Naive thymus-derived CD8-positive, alpha-beta T cell (primary cell): Measurements from ENCODE around the gene JAM2. TPM values are rescaled to one million over a fixed set of nuclear protein-coding genes. Genes with fewer than 3 reads are reported as not detected.
"Not testable (repeated sequence)": the region's sequence is repeated elsewhere in the genome, so short reads cannot be mapped to it uniquely, and the experiment has no call there.

Source experiments
- ATAC-seq, 2 donors: fragments of 150-1000 bp; cut with Tn5 transposase in 1 of 2; sonication (Bioruptor Pico), chemical (Tn5 transposase) in 1 of 2; 1 replicate in 1 of 2; 2 replicates in 1 of 2; pipeline ENCODE4 v1.10.0; 2021; ENCODE audit warnings: mild to moderate bottlenecking in 2 of 2, moderate library complexity in 2 of 2
- POLR2A ChIA-PET: fragments of 350-600 bp; sonication (Branson Sonifier 250); formaldehyde crosslinking; loops from one replicate; lab custom pipeline; 2021; ENCODE audit warnings: antibody characterized with exemption; lab: Charles Lee
- DNase-seq, 10 donors: peaks; one replicate each; pipeline versions ENCODE4 v3.0.0 to v3.0.0-alpha.2; 2020 to 2022
- H3K27ac Mint-ChIP-seq, 10 donors: one replicate each; pipeline ENCODE4 v1.8.0; 2020 to 2022; ENCODE audit warnings: mild to moderate bottlenecking in 10 of 10, mixed read lengths in 10 of 10, moderate library complexity in 4 of 10, inconsistent platforms in 1 of 10
- H3K27me3 Mint-ChIP-seq, 5 donors: one replicate each; pipeline ENCODE4 v1.8.0; 2021 to 2022; ENCODE audit warnings: mixed read lengths in 5 of 5
- H3K36me3 Mint-ChIP-seq, 3 donors: one replicate each; pipeline ENCODE4 v1.8.0; 2020 to 2022; ENCODE audit warnings: mixed read lengths in 3 of 3, mild to moderate bottlenecking in 2 of 3, inconsistent platforms in 1 of 3
- H3K4me1 Mint-ChIP-seq, 4 donors: one replicate each; pipeline ENCODE4 v1.8.0; 2021 to 2022; ENCODE audit warnings: mixed read lengths in 4 of 4
- H3K4me3 Mint-ChIP-seq, 10 donors: one replicate each; pipeline ENCODE4 v1.8.0; 2020 to 2022; ENCODE audit warnings: mild to moderate bottlenecking in 10 of 10, mixed read lengths in 10 of 10, moderate library complexity in 6 of 10, inconsistent platforms in 1 of 10
- H3K9me3 Mint-ChIP-seq, 9 donors: one replicate each; pipeline ENCODE4 v1.8.0; 2020 to 2022; ENCODE audit warnings: mixed read lengths in 9 of 9, mild to moderate bottlenecking in 3 of 9, inconsistent platforms in 1 of 9, moderate library complexity in 1 of 9
- polyA plus RNA-seq, 3 donors: library from polyadenylated mRNA; unstranded; fragments of 300-500 nt; fragmentation: Illumina TruSeq; gene quantifications; one replicate each; pipeline ENCODE4 v1.2.3, GENCODE V29; 2021
- total RNA-seq, 8 experiments: library from RNA in 2 of 8; stranded (reverse) in 2 of 8; gene quantifications; one replicate each; pipeline ENCODE4 v1.2.3 and lab custom pipeline; 2021 to 2026

Gene JAM2
- total and polyA plus RNA-seq, 5 experiments from 2014 or later, result 0.05 to 0.23 (median 0.20) TPM; not detected in 1

DNA sequence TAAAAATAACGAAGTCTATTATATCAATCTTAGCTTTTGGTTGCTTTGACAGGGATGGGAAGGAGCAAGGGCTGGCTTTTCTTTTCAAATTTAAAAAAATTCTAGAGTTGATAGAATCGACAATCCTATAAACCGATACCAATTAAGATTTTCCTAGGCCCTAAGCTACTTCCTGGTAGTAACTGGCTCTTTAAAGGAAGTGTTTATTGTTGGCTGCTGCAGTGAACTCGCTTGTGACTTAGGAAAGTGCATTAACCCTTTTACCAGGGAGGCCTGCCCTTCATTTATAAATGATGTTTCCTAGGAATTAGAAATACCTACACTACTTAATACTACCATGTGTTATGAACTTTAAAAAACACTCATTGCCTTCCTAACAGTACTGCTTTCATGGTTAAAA is 62.5 kb downstream of the JAM2 start:
- ATAC-seq (no peak), DNase-seq (no peak)
- Mint-ChIP-seq H3K27ac (peak overlapping the region in 1 of 10 donors; percentile 1), H3K36me3 (no peaks in the 10 kb centered on the region), H3K9me3 (no peaks in the 10 kb centered on the region), H3K4me3 (no peak overlapping the region), H3K4me1 (no peaks in the 10 kb centered on the region), H3K27me3 (peaks cover 0 to 4% (median 0%) of the 10 kb centered on the region in 5 donors)
- POLR2A ChIA-PET, result no interaction called here

DNA sequence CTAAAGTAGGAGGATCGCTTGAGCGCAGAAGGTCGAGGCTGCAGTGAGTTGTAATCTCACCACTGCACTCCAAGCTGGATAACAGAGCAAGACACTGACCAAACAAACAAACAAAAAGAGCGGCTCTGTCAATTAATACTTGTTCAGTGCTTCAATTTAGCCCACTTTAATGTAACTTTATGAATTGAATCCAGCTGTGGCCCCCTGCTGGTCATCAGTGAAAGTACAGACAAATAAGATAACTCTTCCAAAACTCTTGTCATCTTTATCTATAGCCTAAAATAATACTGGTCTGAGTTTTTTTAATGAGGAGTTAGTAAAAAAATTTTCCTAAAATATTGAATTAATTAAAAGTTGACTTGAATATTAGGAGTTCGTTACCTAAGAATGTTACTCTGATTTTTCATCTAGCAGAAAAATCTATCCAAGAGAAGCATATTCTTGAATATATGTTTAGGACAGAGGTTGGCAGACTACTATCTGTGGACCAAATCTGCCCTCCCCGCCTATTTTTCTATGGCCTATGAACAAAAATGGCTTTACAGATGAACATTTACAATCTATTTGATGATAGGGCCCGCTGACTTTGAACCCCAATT is 69.5 kb downstream of the JAM2 start:
- H3K4me1 Mint-ChIP-seq, result no peaks in the 10 kb centered on the region
- no peak overlapping the region for H3K4me3 Mint-ChIP-seq
- no peaks in the 10 kb centered on the region for H3K36me3 Mint-ChIP-seq
- ATAC-seq, result peak; percentile 46 to 58
- no peaks in the 10 kb centered on the region for H3K9me3 Mint-ChIP-seq
- H3K27ac Mint-ChIP-seq, result no peak overlapping the region
- peak; percentile 3 to 77 (median 37) for DNase-seq
- POLR2A ChIA-PET, result interaction anchor here (2.1 kb wide), 1 partner anchor 100 kb away, joined by 9 read pairs; no protein-coding TSS in a partner anchor
- H3K27me3 Mint-ChIP-seq, result no peaks in the 10 kb centered on the region

DNA sequence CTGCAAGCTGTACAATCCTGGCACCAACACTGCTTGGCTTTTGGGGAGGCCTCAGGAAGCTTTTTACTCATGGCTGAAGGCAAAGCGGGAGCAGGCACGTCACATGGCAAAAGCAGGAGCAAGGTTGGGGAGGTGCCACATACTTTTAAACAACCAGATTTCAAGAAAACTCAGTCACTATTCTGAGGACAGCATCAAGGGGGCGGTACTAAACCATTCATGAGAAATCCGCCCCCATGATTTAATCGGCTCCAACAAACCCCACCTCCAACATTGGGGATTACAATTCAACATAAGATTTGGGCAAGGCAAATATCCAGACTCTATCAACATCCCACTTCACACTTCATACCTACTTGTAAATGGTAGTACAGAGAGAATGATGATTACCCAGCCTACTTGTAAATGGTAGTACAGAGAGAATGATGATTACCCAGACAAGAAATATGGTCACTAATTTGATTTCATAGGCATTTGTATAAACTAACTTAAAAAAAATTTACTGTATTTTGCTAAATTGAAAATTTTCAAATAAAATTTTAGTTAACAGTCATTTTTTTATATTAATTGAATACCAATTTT is 70.7 kb downstream of the JAM2 start:
- POLR2A ChIA-PET, result no interaction called here
- H3K4me3 Mint-ChIP-seq, result no peak overlapping the region
- H3K4me1 Mint-ChIP-seq, result peaks cover 0 to 2% (median 0%) of the 10 kb centered on the region in 4 donors
- H3K36me3 Mint-ChIP-seq, result peaks cover 0 to 2% (median 0%) of the 10 kb centered on the region in 3 donors
- no peaks in the 10 kb centered on the region for H3K27me3 Mint-ChIP-seq
- no peaks in the 10 kb centered on the region for H3K9me3 Mint-ChIP-seq
- DNase-seq (no peak), ATAC-seq (no peak)
- H3K27ac Mint-ChIP-seq, result peak overlapping the region in 1 of 10 donors; percentile 7

DNA sequence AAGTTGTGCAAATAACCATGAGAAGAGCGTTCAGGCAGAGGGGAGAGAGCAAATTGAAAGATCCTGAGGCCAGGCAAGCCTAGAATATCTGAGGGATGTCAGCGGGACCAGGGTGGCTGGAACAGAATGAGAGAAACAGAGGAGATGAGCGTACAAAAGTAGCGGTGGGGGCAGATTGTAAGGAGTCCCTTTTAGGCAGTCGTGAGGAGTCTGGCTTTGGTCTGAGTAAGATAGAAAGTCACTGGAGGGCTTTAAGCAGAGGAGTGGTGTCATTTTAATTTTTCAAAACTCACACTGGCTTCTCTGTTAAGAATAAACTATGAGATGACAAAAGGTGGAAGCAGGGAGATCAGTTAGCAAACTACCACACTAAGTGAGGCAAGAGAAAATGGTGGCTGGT is 71.5 kb downstream of the JAM2 start:
- POLR2A ChIA-PET, result no interaction called here
- peak overlapping the region in 2 of 10 donors; percentile 3 to 48 for H3K27ac Mint-ChIP-seq

DNA sequence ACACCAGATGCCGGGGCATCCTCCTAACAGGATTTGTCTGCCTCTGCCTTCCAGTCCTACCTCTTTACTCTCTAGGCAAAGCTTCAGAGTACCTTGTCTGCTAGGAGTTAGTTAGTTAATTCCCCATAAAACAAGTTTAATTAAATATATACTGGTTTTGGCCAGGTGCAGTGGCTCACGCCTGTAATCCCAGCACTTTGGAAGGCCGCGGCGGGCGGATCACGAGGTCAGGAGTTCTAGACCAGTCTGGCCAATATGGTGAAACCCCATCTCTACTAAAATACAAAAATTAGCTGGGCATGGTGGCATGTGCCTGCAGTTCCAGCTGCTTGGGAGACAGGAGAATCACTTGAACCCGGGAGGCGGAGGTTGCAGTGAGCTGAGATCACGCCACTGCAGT is 75.0 kb downstream of the JAM2 start:
- H3K4me3 Mint-ChIP-seq, POLR2A ChIA-PET, H3K27me3 Mint-ChIP-seq, H3K9me3 Mint-ChIP-seq, DNase-seq, H3K4me1 Mint-ChIP-seq, H3K27ac Mint-ChIP-seq, ATAC-seq, H3K36me3 Mint-ChIP-seq: not testable (repeated sequence)

More for the DNA sequence above, 71.5 kb downstream of the JAM2 start:
- Mint-ChIP-seq H3K36me3 (peaks cover 0 to 2% (median 0%) of the 10 kb centered on the region in 3 donors), H3K4me3 (no peak overlapping the region), H3K27me3 (no peaks in the 10 kb centered on the region), H3K4me1 (peaks cover 0 to 2% (median 0%) of the 10 kb centered on the region in 4 donors), H3K9me3 (no peaks in the 10 kb centered on the region)
- ATAC-seq (no peak), DNase-seq (no peak)

DNA sequence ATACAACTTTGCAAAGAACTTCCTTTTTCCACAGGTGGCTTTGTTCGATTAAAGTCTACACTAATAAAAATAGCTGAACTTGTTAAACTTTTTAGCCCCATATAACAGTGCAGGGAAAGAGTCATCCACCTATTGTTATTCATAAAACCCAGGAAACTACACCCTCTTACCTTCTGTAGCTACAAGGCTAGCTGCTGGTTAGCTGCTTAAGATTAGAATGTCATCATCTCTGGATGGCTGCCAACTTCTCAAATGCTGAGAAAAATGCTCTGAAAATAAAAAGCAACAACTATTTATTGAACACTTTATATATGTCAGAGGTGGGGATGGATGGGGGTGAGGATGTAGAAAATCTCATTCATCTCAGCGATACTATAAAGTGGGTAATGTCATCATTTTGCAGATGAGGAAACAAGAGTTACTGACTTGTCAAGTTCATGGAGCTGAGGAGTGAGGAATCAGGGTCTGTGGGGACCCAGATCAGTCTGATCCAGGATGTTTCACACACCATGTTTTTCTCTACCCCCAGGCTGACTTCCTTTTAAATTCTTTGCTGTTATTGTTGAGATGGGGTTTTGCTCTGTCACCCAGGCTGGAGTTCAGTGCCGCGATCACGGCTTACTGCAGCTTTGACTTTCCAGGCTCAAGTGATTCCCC is 78.6 kb downstream of the JAM2 start:
- ATAC-seq (no peak), DNase-seq (no peak)
- Mint-ChIP-seq H3K27ac (peak overlapping the region in 2 of 10 donors; percentile 33 to 39), H3K4me1 (peaks cover 0 to 2% (median 0%) of the 10 kb centered on the region in 4 donors), H3K36me3 (peaks cover 0 to 27% (median 12%) of the 10 kb centered on the region in 3 donors), H3K4me3 (no peak overlapping the region), H3K27me3 (no peaks in the 10 kb centered on the region), H3K9me3 (no peaks in the 10 kb centered on the region)
- POLR2A ChIA-PET, result no interaction called here

DNA sequence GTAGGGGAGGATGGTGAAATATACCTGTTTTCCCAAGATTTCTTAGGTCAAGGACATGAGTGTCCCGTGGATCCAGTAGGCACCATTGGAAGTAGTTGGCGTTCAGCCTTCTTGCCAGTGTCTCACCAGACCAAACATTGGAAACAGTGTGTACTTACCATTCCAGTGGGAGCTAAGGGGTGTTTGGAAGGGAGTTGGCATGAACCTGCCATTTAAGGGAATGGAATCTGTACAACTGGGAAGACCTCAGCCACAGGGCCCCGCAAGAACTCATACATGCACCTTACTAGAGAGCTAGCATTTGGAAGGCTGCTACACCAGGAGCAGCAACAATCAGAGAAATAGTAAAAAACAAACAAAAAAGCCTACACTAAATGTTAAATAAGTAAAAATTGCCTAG is 82.9 kb downstream of the JAM2 start:
- no peaks in the 10 kb centered on the region for H3K9me3 Mint-ChIP-seq
- peaks cover 0 to 62% (median 28%) of the 10 kb centered on the region in 3 donors for H3K36me3 Mint-ChIP-seq
- ATAC-seq, result no peak
- POLR2A ChIA-PET, result no interaction called here
- DNase-seq, result no peak
- peaks cover 0 to 2% (median 0%) of the 10 kb centered on the region in 4 donors for H3K4me1 Mint-ChIP-seq
- no peaks in the 10 kb centered on the region for H3K27me3 Mint-ChIP-seq
- no peak overlapping the region for H3K4me3 Mint-ChIP-seq
- peak overlapping the region in 2 of 10 donors; percentile 8 to 81 for H3K27ac Mint-ChIP-seq

DNA sequence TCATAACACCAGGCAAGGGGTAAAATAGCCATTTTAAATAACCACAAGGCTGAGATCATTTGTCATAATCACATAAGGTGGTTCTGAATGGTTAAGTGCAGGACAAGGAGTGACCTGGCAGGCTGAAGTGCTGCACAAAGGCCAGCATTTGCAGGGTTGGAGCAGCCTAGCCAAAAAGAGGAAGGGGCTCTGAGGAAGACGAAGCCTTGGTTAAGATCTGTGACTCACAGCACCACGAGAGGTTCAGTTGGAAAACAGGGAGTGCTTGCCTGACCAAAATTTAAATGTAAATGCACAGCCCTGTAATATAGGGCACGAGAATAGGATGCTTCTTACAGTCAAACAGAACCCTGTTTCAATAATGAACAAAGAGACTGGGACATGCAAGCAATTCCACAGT is 83.6 kb downstream of the JAM2 start:
- Mint-ChIP-seq H3K27ac (peak overlapping the region in 1 of 10 donors; percentile 2), H3K36me3 (peaks cover under 1 to 66% (median 28%) of the 10 kb centered on the region in 3 donors), H3K9me3 (no peaks in the 10 kb centered on the region), H3K4me3 (no peak overlapping the region), H3K4me1 (peaks cover 0 to 5% (median under 1%) of the 10 kb centered on the region in 4 donors), H3K27me3 (no peaks in the 10 kb centered on the region)
- POLR2A ChIA-PET, result no interaction called here
- no peak for ATAC-seq
- no peak for DNase-seq

DNA sequence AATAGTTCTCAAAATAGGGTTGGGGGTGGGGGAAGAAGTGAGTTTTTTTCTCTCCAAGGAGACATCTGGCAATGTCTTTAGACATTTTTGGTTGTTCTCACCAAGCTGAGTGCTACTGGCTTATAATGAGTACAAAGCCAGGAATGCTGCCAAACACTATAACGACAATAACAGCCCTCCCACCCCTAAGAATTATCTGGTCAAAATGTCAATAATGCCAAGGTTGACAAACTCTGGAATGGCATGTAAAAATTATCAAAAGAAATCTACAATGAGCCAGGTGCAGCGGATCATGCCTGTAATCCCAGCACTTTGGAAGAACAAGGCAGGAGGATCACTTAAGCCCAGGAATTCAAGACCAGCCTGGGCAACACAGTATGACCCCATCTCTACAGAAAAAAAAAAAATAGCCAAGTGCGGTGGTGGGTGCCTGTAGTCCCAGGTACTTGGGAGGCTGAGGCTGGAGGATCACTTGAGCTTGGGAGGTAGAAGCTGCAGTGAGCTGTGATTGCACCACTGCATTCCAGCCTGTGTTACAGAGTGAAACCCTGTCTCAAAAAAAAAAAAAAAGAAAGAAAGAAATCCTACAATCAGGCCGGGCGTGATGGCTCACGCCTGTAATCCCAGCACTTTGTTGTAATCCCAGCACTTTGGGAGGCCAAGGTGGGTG is 93.2 kb downstream of the JAM2 start:
- Mint-ChIP-seq H3K27me3 (peaks cover 0 to 1% (median 0%) of the 10 kb centered on the region in 5 donors), H3K9me3 (no peaks in the 10 kb centered on the region), H3K27ac (peak overlapping the region in 1 of 10 donors; percentile 77), H3K4me1 (peaks cover 21 to 62% (median 48%) of the 10 kb centered on the region in 4 donors), H3K36me3 (peaks cover 8 to 38% (median 11%) of the 10 kb centered on the region in 3 donors), H3K4me3 (peak overlapping the region in 4 of 10 donors; percentile 7 to 98 (median 52))
- POLR2A ChIA-PET, result no interaction called here
- no peak for ATAC-seq
- no peak for DNase-seq

DNA sequence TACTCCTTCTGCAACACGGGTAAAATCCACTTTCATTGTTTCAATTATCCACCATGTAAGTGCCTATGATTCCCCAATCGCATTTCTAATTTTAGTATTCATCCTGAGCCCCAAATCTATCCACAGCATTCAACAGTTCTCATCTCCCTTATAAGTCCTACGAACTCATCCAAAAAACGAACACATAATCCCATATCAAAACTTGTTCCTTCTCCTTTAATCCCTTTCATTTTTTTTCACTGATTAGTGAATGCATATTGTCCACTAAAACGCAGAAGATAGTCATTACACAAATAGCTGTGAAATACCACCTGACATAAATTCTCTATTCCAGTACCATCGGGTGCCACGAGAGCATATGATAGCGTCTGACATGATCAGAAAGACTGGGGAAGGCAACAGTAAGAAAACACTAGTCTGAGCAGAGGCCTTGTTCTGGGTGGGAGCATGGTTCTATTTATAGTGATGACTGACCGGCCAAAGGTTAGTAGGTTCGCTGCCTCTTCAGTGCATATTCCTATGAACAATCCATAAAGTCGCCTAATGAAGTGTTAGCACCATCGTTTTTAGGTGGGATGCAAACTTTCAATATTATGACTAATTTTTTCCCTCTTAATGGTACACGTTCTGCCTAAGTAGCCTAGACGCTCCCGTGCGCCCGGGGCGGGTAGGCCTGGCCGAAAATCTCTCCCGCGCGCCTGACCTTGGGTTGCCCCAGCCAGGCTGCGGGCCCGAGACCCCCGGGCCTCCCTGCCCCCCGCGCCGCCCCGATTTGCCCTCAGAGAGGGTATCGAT is 95.0 kb downstream of the JAM2 start:
- H3K4me3 Mint-ChIP-seq, result peak overlapping the region; percentile 93 to 100 (median 100)
- H3K9me3 Mint-ChIP-seq, result no peaks in the 10 kb centered on the region
- H3K27ac Mint-ChIP-seq, result peak overlapping the region; percentile 98 to 100 (median 100)
- peaks cover 0 to 31% (median 0%) of the 10 kb centered on the region in 3 donors for H3K36me3 Mint-ChIP-seq
- peaks cover 0 to 1% (median 0%) of the 10 kb centered on the region in 5 donors for H3K27me3 Mint-ChIP-seq
- ATAC-seq (peak in 1 of 2 donors; percentile 2), DNase-seq (peak in 3 of 10 donors; percentile 4 to 34 (median 25))
- POLR2A ChIA-PET, result interaction anchor here (0.6 to 2.6 kb wide), 6 partner anchors 10 to 172 kb away, joined by 4 to 38 read pairs (median 4); partner anchors contain the start of genes JAM2 and MRPL39
- H3K4me1 Mint-ChIP-seq, result peaks cover 17 to 64% (median 57%) of the 10 kb centered on the region in 4 donors

DNA sequence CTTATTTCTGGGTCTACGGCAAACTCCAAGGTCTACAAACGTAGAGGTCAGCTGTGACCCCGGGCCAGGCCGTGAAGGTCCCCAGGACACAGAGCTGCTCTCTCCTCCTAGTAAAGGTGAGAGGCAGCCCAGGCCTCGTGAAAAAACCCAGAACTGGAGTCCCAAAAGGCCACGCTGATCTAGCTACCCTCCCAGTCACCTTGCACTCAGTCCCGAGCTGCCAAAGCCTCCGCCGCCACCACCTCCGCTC is 95.5 kb downstream of the JAM2 start:
- DNase-seq (no peak), ATAC-seq (no peak)
- H3K27me3 Mint-ChIP-seq, result peaks cover 0 to 1% (median 0%) of the 10 kb centered on the region in 5 donors
- peak overlapping the region; percentile 98 to 100 (median 100) for H3K27ac Mint-ChIP-seq
- POLR2A ChIA-PET, result interaction anchor here (0.6 to 2.6 kb wide), 6 partner anchors 9 to 172 kb away, joined by 4 to 38 read pairs (median 4); partner anchors contain the start of genes JAM2 and MRPL39
- peaks cover 0 to 30% (median 0%) of the 10 kb centered on the region in 3 donors for H3K36me3 Mint-ChIP-seq
- peaks cover 17 to 69% (median 62%) of the 10 kb centered on the region in 4 donors for H3K4me1 Mint-ChIP-seq
- peak overlapping the region; percentile 93 to 100 (median 100) for H3K4me3 Mint-ChIP-seq
- H3K9me3 Mint-ChIP-seq, result no peaks in the 10 kb centered on the region
